GM19397 (cell line): ENCODE results near the gene GIMAP8.

ENCODE experiments used
- ATAC-seq: cut with Tn5 transposase; IDR thresholded peaks from one replicate; pipeline ENCODE4 v1.9.1; 2021; ENCODE audit warnings: mild to moderate bottlenecking, moderate library complexity; ENCODE audit not compliant: unreplicated experiment

Gene GIMAP8

DNA sequence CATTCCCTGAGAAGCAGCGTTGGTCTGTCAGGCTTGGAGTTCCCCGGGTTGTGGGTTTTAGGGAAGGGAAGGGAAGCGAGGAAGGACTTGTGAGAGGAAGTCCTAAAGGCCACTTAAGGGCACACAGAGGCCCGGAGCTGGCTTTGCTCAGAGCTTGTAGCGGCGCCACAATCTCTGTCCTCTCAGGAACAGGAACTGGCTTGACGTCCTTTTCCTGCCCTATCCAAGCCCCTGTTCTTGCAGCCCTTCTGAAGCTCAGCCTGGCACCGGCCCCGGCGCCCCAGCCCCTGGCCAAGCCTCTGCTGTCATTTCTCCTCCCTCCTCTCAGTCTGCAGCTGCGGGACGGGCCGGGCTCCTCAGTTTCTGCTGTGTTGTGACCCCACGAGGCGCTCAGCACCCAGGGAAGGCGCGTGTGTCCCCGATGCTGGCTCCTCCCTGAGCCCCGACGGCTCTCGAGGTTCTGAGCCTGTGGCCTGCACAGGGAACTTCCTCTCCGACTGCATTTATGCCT is at the start of gene GIMAP8:
Gene GIMAP8, plus strand, starts transcription at position 140 of the 511 bp plus-strand sequence. CDS start 16,069 bp downstream, outside the sequence.
- ATAC-seq = peak; percentile 34

DNA sequence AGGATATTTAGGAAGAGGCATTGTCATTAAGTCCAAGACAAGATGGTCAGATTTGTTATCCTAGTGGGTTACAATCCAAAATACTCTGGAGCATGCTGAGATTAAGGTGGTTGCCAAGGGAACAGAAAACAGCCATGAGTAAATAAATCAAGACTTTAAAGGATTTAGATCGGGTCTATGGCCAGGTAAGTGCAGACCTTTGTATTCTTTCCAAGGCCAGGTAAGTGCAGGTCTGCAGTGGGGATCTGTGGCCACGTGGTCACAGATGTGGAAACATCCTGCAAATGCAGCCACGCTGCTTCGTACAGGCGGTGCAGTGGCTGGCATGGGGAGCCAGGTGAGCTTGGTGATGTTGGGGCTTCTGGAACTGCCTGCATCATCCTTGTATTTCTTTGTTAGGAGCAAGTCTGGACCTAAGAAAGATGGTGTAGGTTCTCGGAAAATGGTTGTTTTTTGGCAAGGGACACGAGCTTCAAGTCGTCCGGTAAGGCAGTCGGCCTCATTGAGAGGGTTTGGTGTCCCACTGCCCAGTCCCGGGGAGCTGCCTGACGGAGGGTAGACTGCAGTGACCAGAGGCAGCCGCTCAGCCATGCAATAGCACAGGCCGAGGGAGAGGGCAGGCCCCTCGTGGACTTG is 49.5 kb upstream of the GIMAP8 start:
- no peak for ATAC-seq

- no peak for ATAC-seq
Observed at GRCh38 chr7:150401424-150401790, 49.0 kb upstream of the GIMAP8 start.

DNA sequence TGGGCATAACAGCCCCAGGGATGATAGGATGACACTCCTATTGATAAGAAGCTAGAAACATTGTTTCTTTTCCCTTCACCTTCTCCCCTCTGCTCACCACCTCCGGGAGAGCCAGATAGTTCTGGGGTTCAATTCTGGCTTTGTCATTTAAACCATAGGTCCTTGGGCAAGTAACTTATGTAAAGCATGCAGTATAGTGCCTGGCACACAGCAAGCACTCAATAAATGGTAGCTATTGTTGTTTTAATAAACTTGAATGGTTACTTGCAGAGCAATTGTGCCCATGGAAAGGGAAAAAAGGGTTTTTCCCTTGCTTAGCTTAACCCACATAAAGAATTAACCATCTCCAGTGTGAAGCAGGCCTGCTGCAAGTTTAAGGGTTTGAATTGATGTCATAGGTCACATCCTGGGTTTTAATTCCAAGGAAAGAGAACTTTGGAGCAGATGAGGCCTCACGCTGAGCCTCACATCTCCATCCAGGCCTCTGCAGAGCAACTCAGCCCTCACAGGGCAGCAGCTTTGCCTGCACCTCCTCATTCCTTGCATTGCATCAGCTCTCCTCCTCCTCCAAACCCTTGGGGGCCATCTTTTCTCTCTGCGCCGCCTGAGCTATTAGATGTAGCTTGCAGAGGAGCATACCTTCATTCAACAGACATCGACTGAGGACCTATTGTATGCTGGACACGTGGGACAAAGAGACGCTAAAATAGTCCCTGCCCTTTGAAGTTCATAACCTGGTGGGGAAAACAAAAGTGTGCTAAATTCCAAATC is 48.4 kb upstream of the GIMAP8 start:
- ATAC-seq = no peak

DNA sequence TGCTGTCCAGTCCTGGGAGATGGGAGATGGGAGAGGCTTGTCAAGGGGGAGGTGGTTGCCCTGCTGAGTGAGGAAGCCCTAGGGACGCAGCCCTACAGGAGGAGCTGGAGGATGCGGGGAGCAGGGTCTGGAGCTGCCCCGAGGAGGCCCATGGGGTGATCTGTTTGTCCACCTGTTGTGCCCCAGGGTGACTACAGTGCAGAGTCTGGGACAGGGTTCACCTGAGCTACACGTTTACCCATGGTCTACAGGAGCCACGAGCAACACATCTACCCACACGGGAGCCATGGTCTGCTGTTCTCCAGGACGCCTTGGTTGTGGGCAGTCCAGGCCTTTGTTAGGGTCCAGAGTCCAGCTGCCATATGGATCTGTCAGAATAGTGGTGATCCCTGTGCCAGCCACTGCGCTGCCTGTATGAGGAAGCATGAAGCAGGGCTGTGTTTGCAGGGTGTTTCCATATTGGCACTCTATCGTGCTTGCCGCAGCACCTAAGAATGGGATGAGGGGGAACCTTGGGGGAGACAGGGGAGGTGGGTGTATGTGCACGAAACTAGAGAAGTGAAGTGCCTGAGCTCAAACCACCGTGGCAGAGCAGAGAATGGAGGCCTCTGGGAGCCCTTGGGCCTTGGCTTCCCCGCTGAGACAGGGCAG is 47.6 kb upstream of the GIMAP8 start:
- ATAC-seq = no peak

DNA sequence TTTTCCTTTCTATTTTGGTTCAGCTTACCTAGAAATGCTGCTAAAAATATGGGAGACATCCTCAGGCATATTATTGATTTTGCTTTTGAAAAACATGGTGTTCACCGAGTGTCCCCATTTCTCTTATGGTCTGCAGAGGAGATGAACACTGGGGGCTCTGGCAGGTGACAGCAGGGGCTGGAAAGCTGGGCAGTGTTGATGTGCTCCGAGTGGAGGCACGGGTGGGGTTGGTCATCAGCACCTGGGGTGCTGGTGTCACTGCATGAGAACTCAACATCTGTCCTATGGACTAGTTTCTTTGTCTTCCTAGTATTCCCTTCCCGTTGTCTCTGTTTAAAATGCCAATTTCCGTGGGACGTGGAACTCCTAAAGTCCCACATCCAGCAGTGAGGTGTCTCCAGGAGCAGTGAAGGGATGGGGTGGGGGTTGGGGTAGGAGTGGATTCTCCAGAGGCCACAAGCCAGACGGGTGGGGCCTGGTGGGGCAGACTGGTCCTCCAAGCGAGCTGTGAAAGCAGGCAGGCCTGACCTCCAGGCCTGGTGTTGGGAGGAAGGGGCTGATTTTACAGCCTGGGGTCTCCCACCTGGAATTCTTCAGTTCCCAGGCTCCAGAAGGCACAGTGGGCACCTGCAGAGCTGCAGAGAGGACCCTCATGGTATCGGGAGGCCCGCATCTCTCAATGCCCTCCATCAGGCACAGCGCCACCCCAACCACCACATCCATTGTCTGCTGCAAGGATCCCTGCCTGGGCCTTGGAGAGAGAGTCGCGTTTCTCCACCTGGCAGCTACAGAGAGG is 46.9 kb upstream of the GIMAP8 start:
- ATAC-seq = no peak

DNA sequence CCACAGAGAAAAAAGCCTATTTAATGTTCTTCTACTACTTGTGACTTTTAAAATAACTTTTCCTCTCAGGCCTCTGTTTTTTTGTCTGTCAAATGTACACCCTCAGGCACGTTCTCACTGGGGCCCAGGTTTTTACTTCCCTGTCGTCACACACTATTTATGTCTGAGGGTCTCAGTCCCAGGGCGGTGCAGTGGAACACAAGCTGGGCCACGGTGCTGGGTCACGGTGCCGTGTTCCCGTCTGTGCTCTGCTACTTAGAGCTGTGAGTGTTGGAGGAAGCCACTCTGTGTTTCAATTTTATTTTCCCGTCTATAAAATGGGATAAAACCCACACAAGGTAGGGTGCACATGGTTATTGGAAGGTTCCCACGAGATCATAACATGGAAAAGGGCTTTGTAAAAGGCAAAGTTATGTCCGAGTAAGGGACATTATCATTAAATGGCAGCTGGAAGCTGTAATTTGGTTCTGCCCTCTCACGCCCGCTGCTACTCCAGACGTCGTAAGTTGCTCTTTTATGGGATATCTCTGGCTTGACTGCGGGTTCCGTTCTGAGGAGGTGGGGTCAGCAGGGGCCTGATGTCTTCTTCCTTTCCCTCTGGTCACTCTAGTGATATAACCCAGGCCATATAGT is 46.1 kb upstream of the GIMAP8 start:
- no peak for ATAC-seq

DNA sequence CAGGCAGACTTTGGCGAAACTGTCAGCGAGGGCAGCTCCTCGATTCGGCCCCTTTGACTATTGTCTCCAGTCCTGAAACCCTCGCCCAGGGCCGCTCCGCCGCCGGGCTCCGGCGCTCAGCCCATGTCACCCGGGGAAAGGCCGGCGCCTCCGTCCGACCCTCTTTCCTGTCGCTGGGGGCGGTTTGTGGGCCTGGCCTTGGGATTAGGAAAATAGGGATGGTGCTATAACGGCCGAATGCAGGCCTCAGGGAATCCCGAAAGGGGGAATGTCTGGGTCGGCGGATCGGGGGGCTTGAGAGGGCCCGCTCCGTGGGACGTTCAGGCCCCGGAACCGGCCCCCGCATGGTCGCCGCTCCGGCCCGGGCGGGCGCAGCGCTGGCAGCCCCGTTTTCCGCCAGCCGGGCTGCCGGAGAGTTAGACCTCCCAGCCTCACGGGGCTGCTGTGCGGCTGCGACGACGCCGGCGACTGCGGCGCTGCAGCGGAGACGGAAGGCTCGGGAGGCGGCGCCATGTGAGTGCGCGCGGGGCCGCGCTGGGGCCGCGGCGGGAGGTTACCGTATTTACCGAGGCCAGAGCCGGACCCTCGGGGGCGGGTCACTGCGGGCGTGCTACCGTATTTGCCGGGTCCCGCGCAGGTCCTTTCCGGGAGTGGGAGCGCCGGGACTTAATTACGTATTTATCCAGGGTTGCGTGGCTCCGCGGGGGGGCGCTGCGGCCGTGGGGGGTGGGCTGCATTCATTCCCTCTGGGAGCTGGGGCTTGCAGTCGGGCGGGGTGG is 45.4 kb upstream of the GIMAP8 start:
- ATAC-seq = peak; percentile 49

- ATAC-seq = no peak
Observed at GRCh38 chr7:150405584-150406311, 44.7 kb upstream of the GIMAP8 start.

GRCh38 chr7:150406312-150406566 is 44.2 kb upstream of the GIMAP8 start:
- no peak for ATAC-seq

DNA sequence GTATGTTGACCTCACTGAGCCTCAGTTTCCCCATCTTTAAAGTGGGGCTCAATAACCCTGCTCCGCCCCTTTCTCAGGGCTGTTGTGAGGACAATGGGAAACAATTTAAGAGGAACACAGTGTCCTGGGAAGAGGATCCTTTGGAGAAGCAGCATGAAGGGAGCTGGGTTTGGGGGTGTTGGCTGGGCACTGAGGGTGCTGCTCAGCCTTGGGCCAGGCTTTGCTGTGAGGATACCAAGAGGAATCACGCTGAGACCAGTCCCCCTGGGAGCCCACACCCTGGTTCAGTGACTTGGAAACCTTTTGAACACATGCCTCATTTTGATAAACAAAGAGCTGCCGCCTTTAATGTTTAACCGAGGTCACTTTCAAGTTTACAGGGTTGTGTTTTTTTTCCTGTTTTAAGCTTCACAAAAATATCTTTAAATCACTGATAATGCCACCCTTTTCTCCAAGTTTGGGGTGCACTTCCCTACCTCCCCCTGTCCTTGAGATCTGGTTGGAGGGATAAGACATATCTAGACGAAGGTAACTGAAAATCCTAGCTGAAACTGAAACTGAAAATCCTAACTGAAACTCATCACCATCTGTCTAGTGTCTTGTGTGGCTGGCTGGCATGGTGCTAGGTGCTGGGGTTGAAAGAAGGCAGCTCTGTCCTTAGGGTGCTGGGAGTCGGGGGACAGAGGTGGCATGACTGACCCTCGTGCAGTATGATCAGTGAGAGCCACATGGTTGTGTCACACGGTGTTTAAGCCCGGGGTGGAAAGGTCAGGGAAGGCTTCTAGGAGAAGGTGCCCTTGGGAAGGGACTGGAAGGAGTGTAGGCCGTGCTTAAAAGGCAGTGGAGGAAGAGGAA is 43.6 kb upstream of the GIMAP8 start:
- peak; percentile 51 for ATAC-seq

GRCh38 chr7:150407588-150408392 is 42.6 kb upstream of the GIMAP8 start:
- no peak for ATAC-seq

DNA sequence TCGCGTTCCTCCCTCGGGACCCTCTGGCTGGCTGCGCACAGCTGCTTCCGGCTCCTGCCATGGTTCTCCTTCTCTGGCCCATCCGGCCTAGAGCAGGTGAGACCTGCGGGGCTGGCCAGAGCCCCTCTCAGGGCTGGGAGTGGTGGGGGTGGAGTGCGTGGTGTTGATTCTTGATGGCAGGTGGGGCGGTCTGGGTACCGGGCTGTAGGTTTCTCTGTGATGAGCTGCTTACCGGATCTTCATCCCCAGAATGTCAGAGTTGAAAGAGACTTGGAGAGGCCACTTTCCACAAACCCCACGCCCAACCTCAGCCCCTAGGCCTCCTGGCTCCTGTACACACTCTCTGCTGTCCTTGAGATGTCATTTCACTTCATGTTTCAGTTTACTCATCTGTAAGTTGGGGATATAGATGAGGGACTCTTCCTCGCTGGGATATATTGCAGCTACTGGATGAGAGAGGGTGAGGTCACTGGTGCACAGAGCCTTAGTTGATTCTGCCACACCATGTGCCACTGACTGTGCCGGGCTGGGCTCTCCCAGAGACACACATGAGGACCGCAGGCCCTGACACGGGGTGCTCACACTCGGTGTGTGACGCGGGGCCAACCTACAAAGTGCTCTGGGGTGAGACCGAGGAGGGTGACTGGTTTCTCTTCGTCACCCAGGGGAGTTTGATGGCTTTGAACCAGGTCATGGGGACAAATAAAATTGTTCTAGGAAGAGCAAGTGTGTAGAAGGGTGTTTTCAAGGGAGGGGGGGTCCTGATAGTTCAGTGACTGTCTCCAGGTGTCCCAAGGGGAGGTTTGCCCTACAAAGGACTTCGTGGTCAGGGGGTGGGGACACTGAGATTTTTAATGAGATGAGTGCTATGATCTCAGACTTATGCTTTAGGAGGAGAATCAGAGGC is 41.8 kb upstream of the GIMAP8 start:
- ATAC-seq = no peak

DNA sequence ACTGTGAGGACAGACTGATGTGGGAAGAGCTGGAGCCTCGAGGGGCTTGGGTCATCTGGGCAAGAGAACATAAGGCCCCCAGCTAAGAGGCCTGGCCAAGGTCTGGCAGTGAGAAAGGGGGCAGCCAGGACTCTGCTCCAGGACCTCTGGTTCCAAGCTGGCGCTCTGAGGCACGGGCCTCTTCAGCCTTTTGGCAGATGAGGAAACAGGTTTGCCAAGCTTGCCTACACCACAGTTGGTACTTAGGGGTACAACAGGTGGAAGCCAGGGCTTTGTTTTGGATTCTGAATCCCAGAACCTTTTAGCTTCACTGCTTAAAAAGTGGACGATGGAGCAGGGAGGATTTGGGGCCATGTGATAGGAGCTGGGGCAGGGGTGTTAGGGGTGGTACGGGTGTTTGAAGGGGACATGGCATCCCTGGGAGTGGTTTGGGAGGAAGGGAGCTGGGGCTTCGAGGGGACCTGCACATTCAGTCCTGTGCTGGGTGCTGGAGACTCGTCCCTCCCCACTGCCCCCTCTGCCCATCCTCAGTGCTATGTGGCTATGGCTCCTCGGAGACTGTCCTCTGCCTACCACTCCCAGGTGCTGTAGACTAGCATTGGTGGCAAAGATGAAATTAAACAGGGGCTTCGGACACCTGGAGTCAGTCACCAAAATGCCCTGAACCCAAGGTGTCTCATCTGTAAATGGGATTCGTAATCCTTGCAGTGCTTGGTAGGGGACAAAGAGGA is 41.0 kb upstream of the GIMAP8 start:
- ATAC-seq = no peak

- no peak for ATAC-seq
Observed at GRCh38 chr7:150410131-150410530, 40.3 kb upstream of the GIMAP8 start.
